Measurements from ENCODE around the gene SDC4.
"Not testable (repeated sequence)": the region's sequence is repeated elsewhere in the genome, so short reads cannot be mapped to it uniquely, and the experiment has no call there.

Gene SDC4

GRCh38 chr20:45363611-45364492, 15.6 kb upstream of the SDC4 start:
- DNase-seq: no peak

GRCh38 chr20:45362804-45363610, 14.8 kb upstream of the SDC4 start, which contains the start of gene SYS1:
TSS of gene SYS1 (plus strand) at chr20:45363156. CDS start at chr20:45363532, 376 bp downstream.
- DNase-seq: peak; percentile 99

GRCh38 chr20:45361793-45362192, 13.6 kb upstream of the SDC4 start:
- no peak for DNase-seq

- no peak for DNase-seq
Observed at GRCh38 chr20:45359406-45360148, 11.4 kb upstream of the SDC4 start.

GRCh38 chr20:45359069-45359405, 10.8 kb upstream of the SDC4 start:
- DNase-seq: no peak

GRCh38 chr20:45358282-45359068, 10.3 kb upstream of the SDC4 start:
- no peak for DNase-seq

GRCh38 chr20:45355209-45356084, 7.2 kb upstream of the SDC4 start:
- DNase-seq: no peak

- no peak for DNase-seq
Observed at GRCh38 chr20:45354423-45355208, 6.4 kb upstream of the SDC4 start.

- DNase-seq: no peak
Observed at GRCh38 chr20:45353746-45354145, 5.5 kb upstream of the SDC4 start.

GRCh38 chr20:45352729-45353128, 4.5 kb upstream of the SDC4 start:
- no peak for DNase-seq

- not testable (repeated sequence) for DNase-seq
Observed at GRCh38 chr20:45350795-45351194, 2.6 kb upstream of the SDC4 start.

GRCh38 chr20:45350217-45350616, 2.0 kb upstream of the SDC4 start:
- DNase-seq: no peak

GRCh38 chr20:45347297-45347935, 808 bp downstream of the SDC4 start:
- DNase-seq: no peak

- DNase-seq: no peak
Observed at GRCh38 chr20:45346851-45347250, 1.4 kb downstream of the SDC4 start.

- peak; percentile 49 for DNase-seq
Observed at GRCh38 chr20:45346291-45346718, 1.9 kb downstream of the SDC4 start.

- DNase-seq: no peak
Observed at GRCh38 chr20:45345104-45345936, 2.9 kb downstream of the SDC4 start.

- no peak for DNase-seq
Observed at GRCh38 chr20:45344168-45344860, 3.9 kb downstream of the SDC4 start.

- peak; percentile 68 for DNase-seq
Observed at GRCh38 chr20:45343532-45344167, 4.6 kb downstream of the SDC4 start.

Data from hematopoietic multipotent progenitor cell treated with erythropoietin and hydrocortisone succinate and interleukin-3 and kit ligand, for 4 days (in vitro differentiated cells).